GM19351 (cell line): Measurements from ENCODE around the gene DHRS7C.

ENCODE experiments used
- ATAC-seq: cut with Tn5 transposase; IDR thresholded peaks from one replicate; pipeline ENCODE4 v1.9.1; 2021; ENCODE audit warnings: mild to moderate bottlenecking, moderate library complexity; ENCODE audit not compliant: unreplicated experiment

DHRS7C gene

GRCh38 chr17:9790889-9791876 is at the start of gene DHRS7C:
TSS of gene DHRS7C (minus strand) at chr17:9791592. CDS start at chr17:9791284, 308 bp downstream.
- ATAC-seq, result no peak

- ATAC-seq, result no peak
Observed at GRCh38 chr17:9839433-9839832, 48.0 kb upstream of the DHRS7C start.

- no peak for ATAC-seq
Observed at GRCh38 chr17:9837551-9838471, 46.4 kb upstream of the DHRS7C start.

- ATAC-seq, result no peak
Observed at GRCh38 chr17:9833922-9834321, 42.5 kb upstream of the DHRS7C start.

GRCh38 chr17:9830711-9831110 is 39.3 kb upstream of the DHRS7C start:
- no peak for ATAC-seq

- ATAC-seq, result no peak
Observed at GRCh38 chr17:9829343-9829742, 38.0 kb upstream of the DHRS7C start.

- ATAC-seq, result no peak
Observed at GRCh38 chr17:9828296-9829295, 37.2 kb upstream of the DHRS7C start.

- no peak for ATAC-seq
Observed at GRCh38 chr17:9825641-9826150, 34.3 kb upstream of the DHRS7C start, which contains the start of gene GLP2R. TSS of gene GLP2R (plus strand) at chr17:9825924. CDS start at chr17:9826064, 140 bp downstream.

GRCh38 chr17:9824797-9825338 is 33.5 kb upstream of the DHRS7C start:
- ATAC-seq, result no peak

- no peak for ATAC-seq
Observed at GRCh38 chr17:9824094-9824493, 32.7 kb upstream of the DHRS7C start.

- ATAC-seq, result no peak
Observed at GRCh38 chr17:9821921-9822320, 30.5 kb upstream of the DHRS7C start, which contains the start of gene GSG1L2. TSS of gene GSG1L2 (minus strand) at chr17:9822079. CDS start at chr17:9822071, 8 bp downstream.

- no peak for ATAC-seq
Observed at GRCh38 chr17:9820448-9820847, 29.1 kb upstream of the DHRS7C start.

GRCh38 chr17:9818760-9819159 is 27.4 kb upstream of the DHRS7C start:
- ATAC-seq, result no peak

GRCh38 chr17:9817086-9817485 is 25.7 kb upstream of the DHRS7C start:
- ATAC-seq, result no peak

- no peak for ATAC-seq
Observed at GRCh38 chr17:9816472-9816871, 25.1 kb upstream of the DHRS7C start.

GRCh38 chr17:9814337-9814945 is 23.0 kb upstream of the DHRS7C start:
- no peak for ATAC-seq

- no peak for ATAC-seq
Observed at GRCh38 chr17:9813166-9813565, 21.8 kb upstream of the DHRS7C start.

- ATAC-seq, result no peak
Observed at GRCh38 chr17:9811537-9811936, 20.1 kb upstream of the DHRS7C start.

- ATAC-seq, result no peak
Observed at GRCh38 chr17:9811086-9811485, 19.7 kb upstream of the DHRS7C start.
